GM18951 (cell line): ENCODE measurements around the gene SMC3.

Source experiments
- POLR2A ChIP-seq: IDR thresholded peaks from 4 replicates; pipeline ENCODE4 v1.6.1; 2011; ENCODE audit warnings: mild to moderate bottlenecking; ENCODE audit not compliant: insufficient read length, insufficient read depth; ENCODE audit errors: extremely low read depth
- in situ Hi-C: fragments of 300-500 bp; cut with MboI; formaldehyde crosslinking; loops from one replicate; pipeline ENCODE4 v1.12.0; 2022; ENCODE audit warnings: low sequenced_read_pairs, mixed read lengths, inconsistent platforms; ENCODE audit not compliant: unreplicated experiment

Gene SMC3

DNA sequence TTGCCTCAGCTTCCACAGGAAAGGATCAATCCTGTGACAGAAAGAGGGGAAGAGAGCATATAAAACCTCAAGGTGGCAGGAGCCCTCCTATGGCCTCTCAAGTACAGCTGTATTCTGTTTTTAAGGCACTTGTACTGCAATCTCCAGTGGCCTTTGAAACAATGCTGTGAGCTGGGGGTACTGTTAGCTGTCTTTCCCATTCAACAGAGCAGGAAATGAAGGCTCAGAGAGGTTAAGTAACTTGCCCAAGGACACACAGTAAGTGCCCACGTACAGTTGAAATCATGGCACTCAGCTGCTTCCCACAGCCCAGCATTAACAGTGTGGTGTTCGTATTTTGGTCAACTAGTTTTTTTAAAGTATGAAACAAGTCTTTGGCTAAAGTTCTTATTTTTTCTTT, 35.8 kb upstream of the SMC3 start:
- in situ Hi-C loops: loop anchor here (10.0 kb wide), 1 partner anchor 177 kb away; no protein-coding TSS in a partner anchor
- TF ChIP-seq POLR2A: no peak

DNA sequence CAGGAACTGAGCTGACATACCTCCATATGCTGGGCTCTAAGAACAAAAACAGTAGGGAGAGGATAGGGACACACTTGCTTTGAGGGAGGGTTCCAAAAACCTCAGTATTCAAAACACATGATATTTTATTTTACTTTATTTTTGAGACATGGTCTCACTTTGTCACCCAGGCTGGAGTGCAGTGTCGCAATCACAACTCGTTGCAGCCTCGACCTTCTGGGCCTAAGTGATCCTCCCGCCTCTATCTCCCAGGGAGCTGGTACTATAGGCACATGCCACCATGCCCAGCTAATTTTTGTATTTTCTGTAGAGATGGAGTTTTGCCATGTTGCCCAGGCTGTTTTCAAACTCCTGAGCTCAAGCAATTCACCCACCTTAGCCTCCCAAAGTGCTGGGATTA, 34.9 kb upstream of the SMC3 start:
- in situ Hi-C loops: loop anchor here (10.0 kb wide), 1 partner anchor 178 kb away; no protein-coding TSS in a partner anchor

DNA sequence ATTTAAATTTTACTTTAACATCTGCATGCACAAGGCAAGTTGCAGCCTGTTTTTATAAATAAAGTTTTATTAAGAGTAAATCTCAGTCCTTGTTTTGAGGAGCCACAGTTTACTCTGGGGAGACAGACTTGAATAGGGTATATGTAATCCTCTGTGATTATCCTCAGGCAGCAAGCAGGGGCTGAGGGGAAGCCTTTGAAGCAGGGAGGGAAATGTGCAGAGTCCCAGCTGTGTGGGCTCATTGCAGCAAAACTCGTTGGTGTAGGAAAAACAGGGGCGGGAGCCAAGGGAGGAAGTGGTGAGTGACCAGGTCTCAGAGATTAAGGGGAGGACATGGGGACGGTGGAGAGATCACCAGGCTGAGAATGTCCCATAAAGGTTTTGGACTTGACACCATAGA, 34.3 kb upstream of the SMC3 start:
- in situ Hi-C loops: loop anchor here (10.0 kb wide), 1 partner anchor 178 kb away; no protein-coding TSS in a partner anchor
- TF ChIP-seq POLR2A: no peak

DNA sequence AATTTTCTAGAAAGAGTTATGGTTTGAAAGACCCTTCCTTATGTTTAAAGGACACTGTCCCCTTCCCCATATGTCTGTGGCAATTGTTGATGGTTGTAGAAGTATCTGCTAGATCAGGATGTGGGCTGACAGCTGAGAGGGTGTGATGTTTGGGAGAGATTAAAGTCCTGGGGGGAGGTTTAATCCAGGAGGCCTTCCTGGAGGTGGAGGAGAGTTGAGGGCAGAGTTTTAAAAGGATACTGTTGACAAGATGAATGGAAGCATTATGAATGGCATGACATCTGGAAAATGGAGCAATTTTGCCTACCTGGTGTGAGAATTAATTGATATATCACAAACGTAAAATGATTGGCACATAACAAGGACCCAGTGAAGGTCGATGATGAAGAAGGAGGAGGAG, 32.9 kb upstream of the SMC3 start:
- no peak for TF ChIP-seq POLR2A
- in situ Hi-C loops: loop anchor here (10.0 kb wide), 1 partner anchor 180 kb away; no protein-coding TSS in a partner anchor

DNA sequence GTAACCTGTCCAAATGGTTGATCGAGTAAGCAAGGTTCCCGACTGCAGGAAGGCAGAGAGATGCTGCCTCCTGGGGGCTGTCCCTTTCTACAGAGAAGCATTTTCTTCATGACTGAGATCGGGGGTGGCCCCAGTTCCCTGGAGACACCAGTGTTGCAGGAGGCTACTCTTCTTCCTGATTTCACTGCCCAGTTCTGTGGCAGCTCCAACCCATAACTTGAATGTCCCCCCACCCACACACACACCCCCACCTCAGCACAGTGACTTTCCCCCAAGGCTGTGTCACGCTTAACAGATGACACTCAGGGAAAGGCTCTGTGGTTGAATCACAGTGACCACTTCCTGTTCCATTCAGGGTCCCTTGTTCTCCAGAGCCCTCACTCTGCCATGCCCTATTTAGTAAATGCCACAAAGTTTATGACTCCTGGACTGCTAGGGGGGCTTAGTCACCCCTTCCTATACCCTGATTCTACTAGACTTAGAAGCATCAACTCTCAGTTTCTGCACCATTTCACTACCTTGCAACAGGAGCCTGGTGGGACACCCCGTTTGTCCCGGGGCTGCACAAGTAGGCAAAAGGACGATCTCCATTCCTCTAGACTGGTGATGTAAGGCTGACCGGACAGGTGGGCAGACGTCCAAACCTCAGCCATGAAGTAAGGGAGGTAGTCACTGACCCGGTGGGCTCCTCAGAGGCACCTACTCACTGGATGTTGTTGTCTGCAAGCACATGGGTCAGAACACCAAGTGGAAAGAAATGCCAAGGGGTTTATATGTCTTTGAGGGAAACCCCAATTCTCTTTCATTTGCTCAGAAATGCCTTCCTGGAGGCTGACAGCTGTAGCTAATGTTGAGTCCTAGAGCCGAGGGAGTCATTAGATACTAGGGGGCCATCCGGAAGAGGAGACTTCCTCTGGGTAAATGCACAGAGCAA, 31.3 kb upstream of the SMC3 start:
- in situ Hi-C loops: loop anchor here (10.0 kb wide), 1 partner anchor 181 kb away; no protein-coding TSS in a partner anchor
- no peak for TF ChIP-seq POLR2A

DNA sequence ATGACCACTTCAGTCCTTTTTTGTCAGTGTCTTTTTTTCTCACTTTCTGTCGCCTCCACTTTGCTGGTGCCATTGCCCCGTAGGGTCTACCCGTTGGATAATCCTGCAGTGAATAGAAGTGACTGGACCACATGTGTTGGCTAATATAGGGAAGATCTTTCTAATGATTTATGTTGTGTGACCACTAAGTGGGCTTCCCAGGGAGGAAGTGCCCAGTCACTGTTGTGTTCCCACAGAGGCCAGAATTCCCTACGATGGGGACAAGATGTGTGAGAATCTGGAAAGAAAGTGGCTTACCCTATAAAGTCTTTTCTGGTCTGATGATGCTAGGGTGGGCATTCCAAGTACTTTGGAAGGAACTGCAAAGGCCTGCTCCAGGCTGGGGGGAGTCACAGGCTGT, 28.4 kb upstream of the SMC3 start:
- in situ Hi-C loops: loop anchor here (10.0 kb wide), 1 partner anchor 184 kb away; no protein-coding TSS in a partner anchor
- no peak for TF ChIP-seq POLR2A

DNA sequence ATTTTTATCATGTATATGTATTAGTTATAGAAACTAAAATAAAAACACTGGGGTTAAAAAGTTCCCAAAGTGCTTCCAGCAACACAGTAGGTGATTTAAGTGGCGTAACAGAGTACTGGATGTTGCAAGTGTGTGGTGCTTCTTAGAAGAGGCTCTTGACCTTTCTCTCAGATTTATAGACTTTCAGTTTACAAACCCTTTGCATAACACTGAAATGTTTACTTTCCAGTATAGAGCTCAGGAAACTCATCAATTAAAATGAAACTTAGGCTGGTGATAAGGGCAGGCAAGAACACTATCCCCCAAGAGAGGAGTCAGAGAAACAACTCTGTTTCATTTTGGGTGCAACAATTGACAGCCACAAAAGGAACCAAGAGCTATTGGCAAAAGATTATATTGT, 27.5 kb upstream of the SMC3 start:
- in situ Hi-C loops: loop anchor here (10.0 kb wide), 1 partner anchor 225 kb away; no protein-coding TSS in a partner anchor
- TF ChIP-seq POLR2A: no peak

DNA sequence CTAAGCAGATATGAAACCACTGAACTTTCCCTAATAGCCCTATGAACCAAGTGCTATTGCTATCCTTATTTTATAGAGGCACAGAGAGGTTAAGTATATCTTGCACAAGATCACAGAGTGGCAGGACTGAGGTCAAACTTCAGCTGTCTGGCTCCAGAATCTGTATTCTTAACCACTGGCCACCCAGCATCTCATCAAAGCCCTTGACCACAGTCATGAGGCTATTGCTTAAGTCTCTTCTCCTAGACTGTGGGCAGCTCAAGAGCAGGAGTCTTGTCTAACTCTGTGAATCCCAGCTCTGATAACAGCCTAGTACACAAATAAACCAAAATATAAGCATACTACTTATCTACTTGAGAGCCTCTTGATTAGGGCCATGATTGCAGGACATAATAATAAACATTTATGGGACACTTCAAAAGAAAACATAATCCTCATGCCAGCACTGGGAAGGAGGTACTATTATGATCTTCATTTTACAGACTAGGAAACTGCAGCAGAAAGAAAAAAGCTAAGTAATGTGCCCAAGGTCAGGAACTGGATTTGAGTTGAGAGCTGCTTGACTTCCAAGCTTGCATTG, 22.4 kb upstream of the SMC3 start:
- in situ Hi-C loops: loop anchor here (10.0 kb wide), 1 partner anchor 230 kb away; no protein-coding TSS in a partner anchor
- no peak for TF ChIP-seq POLR2A

DNA sequence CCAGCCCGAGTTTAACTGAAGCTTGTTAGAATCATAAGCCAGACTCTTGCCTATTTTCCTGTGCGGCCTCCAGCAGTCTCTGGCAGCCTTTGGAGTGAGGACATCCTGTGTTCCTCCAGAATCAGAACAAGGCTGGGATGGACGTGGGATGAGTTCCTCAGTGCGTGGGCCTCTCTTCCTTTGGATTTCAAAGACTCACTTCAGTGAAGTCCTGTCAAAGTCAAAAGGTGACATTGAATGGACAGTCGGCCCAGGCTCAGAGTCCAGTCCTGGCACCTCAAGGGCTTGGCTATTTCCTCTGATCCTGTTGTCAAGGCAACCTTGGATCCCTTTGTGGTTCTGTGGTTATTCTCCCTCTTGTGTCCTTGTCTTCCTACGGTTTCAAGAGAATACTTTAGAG, 21.4 kb upstream of the SMC3 start:
- no peak for TF ChIP-seq POLR2A
- in situ Hi-C loops: loop anchor here (10.0 kb wide), 1 partner anchor 231 kb away; no protein-coding TSS in a partner anchor

DNA sequence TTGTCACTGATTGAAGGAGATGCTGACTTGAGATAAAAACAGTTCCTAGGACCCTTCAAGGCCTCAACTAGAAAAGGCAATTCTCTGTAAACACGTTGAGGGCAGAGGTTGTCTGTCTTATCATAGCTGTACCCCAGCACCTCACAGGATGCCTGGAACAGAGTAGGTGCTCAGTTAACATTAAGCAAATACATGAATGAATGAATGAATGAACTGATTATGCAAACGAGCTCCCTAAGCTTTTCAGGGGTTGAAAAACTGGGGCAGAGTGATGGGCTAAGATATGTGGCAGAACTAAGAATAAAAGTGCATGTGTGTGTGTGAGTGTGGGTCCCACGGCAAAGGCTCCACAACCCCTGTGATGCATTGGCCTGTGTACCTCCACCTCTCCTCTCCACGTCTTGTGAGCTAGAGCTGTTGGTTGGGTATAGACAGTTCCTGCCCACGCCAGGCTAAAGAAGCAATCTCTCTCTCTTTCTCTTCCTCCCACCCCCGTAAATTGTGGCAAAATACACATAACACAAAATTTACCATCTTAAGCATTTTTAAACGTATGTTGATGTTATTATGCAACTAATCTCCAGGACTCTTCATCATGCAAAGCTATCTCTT, 20.9 kb upstream of the SMC3 start:
- no peak for TF ChIP-seq POLR2A
- in situ Hi-C loops: loop anchor here (10.0 kb wide), 1 partner anchor 232 kb away; no protein-coding TSS in a partner anchor

DNA sequence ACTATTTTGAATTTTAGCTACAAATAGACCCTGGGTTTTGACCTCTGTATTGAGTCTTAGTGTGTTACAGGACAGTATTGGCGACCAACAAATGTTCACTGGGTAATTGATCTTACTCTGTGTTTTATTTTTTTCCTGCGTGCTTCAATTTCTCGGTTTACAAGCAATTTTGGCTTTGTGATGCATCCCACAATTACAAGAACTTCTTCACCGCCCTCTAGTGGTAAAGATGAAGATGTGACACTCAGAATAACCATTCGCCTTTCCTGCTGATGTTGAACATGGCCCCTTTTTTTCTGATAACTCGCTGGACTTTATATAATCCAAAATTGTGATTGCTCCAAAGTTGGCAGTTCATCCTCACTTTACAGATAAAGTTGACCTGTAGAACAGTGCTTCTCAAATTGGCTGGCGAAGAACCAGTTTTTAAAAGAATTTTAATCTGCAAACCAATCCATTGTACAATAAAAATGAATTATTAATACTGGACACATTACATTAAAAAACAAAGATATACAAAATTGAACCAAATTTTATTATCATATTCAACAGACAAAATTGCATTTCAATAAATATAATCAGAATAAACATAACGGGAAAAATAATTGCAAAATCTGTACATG, 20.2 kb upstream of the SMC3 start:
- in situ Hi-C loops: loop anchor here (10.0 kb wide), 1 partner anchor 232 kb away; no protein-coding TSS in a partner anchor
- TF ChIP-seq POLR2A: no peak

DNA sequence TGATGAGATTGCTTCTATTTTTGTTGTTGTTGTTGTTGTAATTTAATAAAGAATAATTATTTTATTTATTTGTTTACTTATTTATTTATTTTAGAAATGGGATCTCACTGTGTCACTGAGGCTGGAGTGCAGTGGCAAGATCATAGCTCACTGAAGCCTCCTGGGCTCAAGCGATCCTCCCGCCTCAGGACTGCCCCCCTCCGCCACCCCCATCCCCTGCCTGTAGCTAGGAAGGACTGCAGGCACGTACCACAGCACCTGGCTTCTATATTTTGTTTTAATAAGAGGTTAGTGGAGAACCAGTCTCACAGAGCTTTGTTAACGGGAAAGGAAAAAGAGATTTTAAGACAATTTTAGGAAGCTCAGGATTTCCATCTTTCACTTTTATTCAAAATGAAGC, 19.5 kb upstream of the SMC3 start:
- in situ Hi-C loops: loop anchor here (10.0 kb wide), 1 partner anchor 233 kb away; no protein-coding TSS in a partner anchor
- no peak for TF ChIP-seq POLR2A

DNA sequence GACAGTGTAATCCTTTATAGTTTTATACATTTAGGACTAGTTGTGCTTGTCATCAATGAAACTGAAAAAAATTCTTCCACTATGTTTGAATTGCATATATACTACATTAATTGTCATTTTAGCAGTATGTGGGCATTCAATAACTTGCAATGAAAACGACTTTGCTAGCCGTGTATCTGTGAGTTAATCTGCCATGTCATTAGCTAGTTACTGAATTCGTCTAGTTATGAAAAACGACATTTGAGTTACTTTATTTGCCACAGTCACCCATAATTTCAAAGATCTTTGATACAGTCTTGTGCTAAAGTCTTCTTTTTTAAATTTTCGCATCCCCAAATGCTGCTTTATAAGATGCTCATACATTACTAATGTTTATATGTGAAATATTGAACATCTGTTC, 18.3 kb upstream of the SMC3 start:
- in situ Hi-C loops: loop anchor here (10.0 kb wide), 1 partner anchor 234 kb away; no protein-coding TSS in a partner anchor
- TF ChIP-seq POLR2A: no peak

DNA sequence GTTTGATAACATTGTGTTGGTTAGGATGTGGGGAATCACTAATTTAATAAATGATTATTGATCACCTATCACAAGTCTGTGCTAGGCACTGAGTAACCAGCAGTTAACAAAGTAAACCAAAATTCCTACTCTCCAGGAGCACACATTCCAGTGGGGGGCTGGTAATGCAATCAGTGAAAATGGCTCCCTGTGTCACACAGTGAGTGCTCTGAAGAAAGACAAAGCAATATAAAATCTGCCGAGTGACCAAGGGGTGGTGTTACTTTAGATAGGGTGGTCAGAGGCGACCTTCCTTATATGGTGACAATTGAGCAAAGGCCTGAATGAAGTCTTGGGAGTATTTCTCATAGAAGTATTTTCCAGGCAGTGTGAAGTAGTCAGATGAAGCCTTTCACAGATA, 13.6 kb upstream of the SMC3 start:
- TF ChIP-seq POLR2A: no peak
- in situ Hi-C loops: no loop called here
